Measurements from ENCODE around the gene TAF1C.

TAF1C gene

GRCh38 chr16:84195201-84196093 lies 8.6 kb upstream of the TAF1C start:
- Histone ChIP-seq H3K4me1 (ENCODE audit: control insufficient read depth, low read depth, low read length) (peaks cover 5% of the 10 kb centered on the region), H3K36me3 (ENCODE audit: control insufficient read depth, low read depth, low read length) (no peaks in the 10 kb centered on the region), H3K27me3 (ENCODE audit: control insufficient read depth, insufficient read depth, low read length) (no peaks in the 10 kb centered on the region), H3K4me3 (ENCODE audit: low read length) (no peak overlapping the region), H3K9ac (ENCODE audit: low read length) (no peak overlapping the region), H3K9me3 (ENCODE audit: control insufficient read depth, low read depth, low read length) (no peaks in the 10 kb centered on the region), H3K27ac (ENCODE audit: low read length) (no peak overlapping the region)

GRCh38 chr16:84194470-84195200 lies 7.8 kb upstream of the TAF1C start:
- Histone ChIP-seq H3K9ac (ENCODE audit: low read length) (no peak overlapping the region), H3K4me1 (ENCODE audit: control insufficient read depth, low read depth, low read length) (peaks cover 5% of the 10 kb centered on the region), H3K9me3 (ENCODE audit: control insufficient read depth, low read depth, low read length) (no peaks in the 10 kb centered on the region), H3K36me3 (ENCODE audit: control insufficient read depth, low read depth, low read length) (no peaks in the 10 kb centered on the region), H3K27me3 (ENCODE audit: control insufficient read depth, insufficient read depth, low read length) (no peaks in the 10 kb centered on the region), H3K27ac (ENCODE audit: low read length) (no peak overlapping the region), H3K4me3 (ENCODE audit: low read length) (no peak overlapping the region)

- H3K4me1 ChIP-seq (ENCODE audit: control insufficient read depth, low read depth, low read length): peaks cover 2% of the 10 kb centered on the region
- H3K4me3 ChIP-seq (ENCODE audit: low read length): no peak overlapping the region
- H3K9ac ChIP-seq (ENCODE audit: low read length): no peak overlapping the region
- no peaks in the 10 kb centered on the region for H3K36me3 ChIP-seq (ENCODE audit: control insufficient read depth, low read depth, low read length)
- H3K27me3 ChIP-seq (ENCODE audit: control insufficient read depth, insufficient read depth, low read length): no peaks in the 10 kb centered on the region
- H3K27ac ChIP-seq (ENCODE audit: low read length): no peak overlapping the region
- no peaks in the 10 kb centered on the region for H3K9me3 ChIP-seq (ENCODE audit: control insufficient read depth, low read depth, low read length)
Observed at GRCh38 chr16:84194018-84194417, 7.2 kb upstream of the TAF1C start.

GRCh38 chr16:84193480-84193879 lies 6.6 kb upstream of the TAF1C start:
- Histone ChIP-seq H3K27me3 (ENCODE audit: control insufficient read depth, insufficient read depth, low read length) (no peaks in the 10 kb centered on the region), H3K36me3 (ENCODE audit: control insufficient read depth, low read depth, low read length) (no peaks in the 10 kb centered on the region), H3K9me3 (ENCODE audit: control insufficient read depth, low read depth, low read length) (no peaks in the 10 kb centered on the region), H3K4me3 (ENCODE audit: low read length) (no peak overlapping the region), H3K27ac (ENCODE audit: low read length) (no peak overlapping the region), H3K9ac (ENCODE audit: low read length) (no peak overlapping the region), H3K4me1 (ENCODE audit: control insufficient read depth, low read depth, low read length) (no peaks in the 10 kb centered on the region)

GRCh38 chr16:84191466-84191865 lies 4.6 kb upstream of the TAF1C start:
- Histone ChIP-seq H3K4me3 (ENCODE audit: low read length) (no peak overlapping the region), H3K36me3 (ENCODE audit: control insufficient read depth, low read depth, low read length) (no peaks in the 10 kb centered on the region), H3K9me3 (ENCODE audit: control insufficient read depth, low read depth, low read length) (no peaks in the 10 kb centered on the region), H3K9ac (ENCODE audit: low read length) (no peak overlapping the region), H3K4me1 (ENCODE audit: control insufficient read depth, low read depth, low read length) (no peaks in the 10 kb centered on the region), H3K27ac (ENCODE audit: low read length) (no peak overlapping the region), H3K27me3 (ENCODE audit: control insufficient read depth, insufficient read depth, low read length) (no peaks in the 10 kb centered on the region)

- H3K36me3 ChIP-seq (ENCODE audit: control insufficient read depth, low read depth, low read length): no peaks in the 10 kb centered on the region
- no peak within 1 kb of the TSS for H3K4me3 ChIP-seq (ENCODE audit: low read length)
- no peak within 1 kb of the TSS for H3K9ac ChIP-seq (ENCODE audit: low read length)
- no peaks in the 10 kb centered on the region for H3K9me3 ChIP-seq (ENCODE audit: control insufficient read depth, low read depth, low read length)
- H3K4me1 ChIP-seq (ENCODE audit: control insufficient read depth, low read depth, low read length): no peaks in the 10 kb centered on the region
- no peaks in the 10 kb centered on the region for H3K27me3 ChIP-seq (ENCODE audit: control insufficient read depth, insufficient read depth, low read length)
- H3K27ac ChIP-seq (ENCODE audit: low read length): no peak within 1 kb of the TSS
Observed at GRCh38 chr16:84190731-84191388, 4.0 kb upstream of the TAF1C start, which contains the start of gene ADAD2. TSS of gene ADAD2 (plus strand) at chr16:84191157. CDS start at chr16:84191231, 74 bp downstream.

- Histone ChIP-seq H3K27me3 (ENCODE audit: control insufficient read depth, insufficient read depth, low read length) (no peaks in the 10 kb centered on the region), H3K9me3 (ENCODE audit: control insufficient read depth, low read depth, low read length) (no peaks in the 10 kb centered on the region), H3K9ac (ENCODE audit: low read length) (no peak overlapping the region), H3K36me3 (ENCODE audit: control insufficient read depth, low read depth, low read length) (peaks cover 32% of the 10 kb centered on the region), H3K4me1 (ENCODE audit: control insufficient read depth, low read depth, low read length) (no peaks in the 10 kb centered on the region), H3K27ac (ENCODE audit: low read length) (no peak overlapping the region), H3K4me3 (ENCODE audit: low read length) (no peak overlapping the region)
Observed at GRCh38 chr16:84184775-84185174, 2.1 kb downstream of the TAF1C start.

- H3K4me1 ChIP-seq (ENCODE audit: control insufficient read depth, low read depth, low read length): no peaks in the 10 kb centered on the region
- no peaks in the 10 kb centered on the region for H3K27me3 ChIP-seq (ENCODE audit: control insufficient read depth, insufficient read depth, low read length)
- H3K4me3 ChIP-seq (ENCODE audit: low read length): no peak overlapping the region
- no peak overlapping the region for H3K27ac ChIP-seq (ENCODE audit: low read length)
- H3K36me3 ChIP-seq (ENCODE audit: control insufficient read depth, low read depth, low read length): peaks cover 37% of the 10 kb centered on the region
- no peak overlapping the region for H3K9ac ChIP-seq (ENCODE audit: low read length)
- H3K9me3 ChIP-seq (ENCODE audit: control insufficient read depth, low read depth, low read length): no peaks in the 10 kb centered on the region
Observed at GRCh38 chr16:84183911-84184591, 2.8 kb downstream of the TAF1C start.

- Histone ChIP-seq H3K9me3 (ENCODE audit: control insufficient read depth, low read depth, low read length) (no peaks in the 10 kb centered on the region), H3K27ac (ENCODE audit: low read length) (no peak overlapping the region), H3K4me1 (ENCODE audit: control insufficient read depth, low read depth, low read length) (no peaks in the 10 kb centered on the region), H3K36me3 (ENCODE audit: control insufficient read depth, low read depth, low read length) (peaks cover 42% of the 10 kb centered on the region), H3K27me3 (ENCODE audit: control insufficient read depth, insufficient read depth, low read length) (no peaks in the 10 kb centered on the region), H3K4me3 (ENCODE audit: low read length) (no peak overlapping the region), H3K9ac (ENCODE audit: low read length) (no peak overlapping the region)
Observed at GRCh38 chr16:84183572-84183875, 3.3 kb downstream of the TAF1C start.

GRCh38 chr16:84182680-84183571 lies 3.9 kb downstream of the TAF1C start:
- Histone ChIP-seq H3K27me3 (ENCODE audit: control insufficient read depth, insufficient read depth, low read length) (no peaks in the 10 kb centered on the region), H3K27ac (ENCODE audit: low read length) (no peak overlapping the region), H3K4me3 (ENCODE audit: low read length) (no peak overlapping the region), H3K4me1 (ENCODE audit: control insufficient read depth, low read depth, low read length) (no peaks in the 10 kb centered on the region), H3K36me3 (ENCODE audit: control insufficient read depth, low read depth, low read length) (peaks cover 48% of the 10 kb centered on the region), H3K9me3 (ENCODE audit: control insufficient read depth, low read depth, low read length) (no peaks in the 10 kb centered on the region), H3K9ac (ENCODE audit: low read length) (no peak overlapping the region)

Data from iPS-18a (cell line).